Fibroblast of pulmonary artery (primary cell): ENCODE data around the gene UPF1.
"Not testable (repeated sequence)": the region's sequence is repeated elsewhere in the genome, so short reads cannot be mapped to it uniquely, and the experiment has no call there.

Experiments
- DNase-seq: peaks from one replicate; pipeline ENCODE4 v3.0.0-alpha.2; 2010; ENCODE audit warnings: low read depth
- H3K4me3 ChIP-seq: replicated peaks from 2 replicates; pipeline ENCODE4 v1.5.1; 2011; ENCODE audit warnings: low read depth, mild to moderate bottlenecking, control low read depth, low read length, moderate library complexity
- TF ChIP-seq, protein P1 (sequence below): IDR thresholded peaks from 2 replicates; pipeline ENCODE4 v1.5.1; 2011; ENCODE audit warnings: mild to moderate bottlenecking, control low read depth, low read length, inconsistent platforms; ENCODE audit errors: missing control alignments

Gene UPF1

DNA sequence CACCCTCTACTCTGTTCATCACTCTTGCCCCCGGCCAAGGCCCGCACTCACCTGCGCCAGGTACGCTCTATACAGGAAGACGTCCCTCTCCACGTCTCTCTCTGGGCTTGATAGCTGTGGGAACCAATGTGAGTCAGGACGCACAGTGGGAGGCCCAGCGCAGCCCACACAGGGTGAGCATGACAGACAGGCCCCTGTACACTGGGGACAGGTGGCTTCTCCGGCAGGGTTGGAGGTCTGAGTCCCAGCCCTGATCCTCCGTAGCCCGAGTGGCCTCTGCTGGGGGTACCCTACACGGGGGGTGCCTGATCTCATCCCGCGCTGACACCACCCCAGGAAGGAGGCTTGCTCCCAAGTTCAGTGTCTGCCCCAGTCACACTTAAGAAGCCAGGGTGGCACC lies 81.2 kb downstream of the UPF1 start:
- H3K4me3 ChIP-seq = no peak overlapping the region
- TF ChIP-seq, protein P1, sequence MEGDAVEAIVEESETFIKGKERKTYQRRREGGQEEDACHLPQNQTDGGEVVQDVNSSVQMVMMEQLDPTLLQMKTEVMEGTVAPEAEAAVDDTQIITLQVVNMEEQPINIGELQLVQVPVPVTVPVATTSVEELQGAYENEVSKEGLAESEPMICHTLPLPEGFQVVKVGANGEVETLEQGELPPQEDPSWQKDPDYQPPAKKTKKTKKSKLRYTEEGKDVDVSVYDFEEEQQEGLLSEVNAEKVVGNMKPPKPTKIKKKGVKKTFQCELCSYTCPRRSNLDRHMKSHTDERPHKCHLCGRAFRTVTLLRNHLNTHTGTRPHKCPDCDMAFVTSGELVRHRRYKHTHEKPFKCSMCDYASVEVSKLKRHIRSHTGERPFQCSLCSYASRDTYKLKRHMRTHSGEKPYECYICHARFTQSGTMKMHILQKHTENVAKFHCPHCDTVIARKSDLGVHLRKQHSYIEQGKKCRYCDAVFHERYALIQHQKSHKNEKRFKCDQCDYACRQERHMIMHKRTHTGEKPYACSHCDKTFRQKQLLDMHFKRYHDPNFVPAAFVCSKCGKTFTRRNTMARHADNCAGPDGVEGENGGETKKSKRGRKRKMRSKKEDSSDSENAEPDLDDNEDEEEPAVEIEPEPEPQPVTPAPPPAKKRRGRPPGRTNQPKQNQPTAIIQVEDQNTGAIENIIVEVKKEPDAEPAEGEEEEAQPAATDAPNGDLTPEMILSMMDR = no peak
- no peak for DNase-seq

DNA sequence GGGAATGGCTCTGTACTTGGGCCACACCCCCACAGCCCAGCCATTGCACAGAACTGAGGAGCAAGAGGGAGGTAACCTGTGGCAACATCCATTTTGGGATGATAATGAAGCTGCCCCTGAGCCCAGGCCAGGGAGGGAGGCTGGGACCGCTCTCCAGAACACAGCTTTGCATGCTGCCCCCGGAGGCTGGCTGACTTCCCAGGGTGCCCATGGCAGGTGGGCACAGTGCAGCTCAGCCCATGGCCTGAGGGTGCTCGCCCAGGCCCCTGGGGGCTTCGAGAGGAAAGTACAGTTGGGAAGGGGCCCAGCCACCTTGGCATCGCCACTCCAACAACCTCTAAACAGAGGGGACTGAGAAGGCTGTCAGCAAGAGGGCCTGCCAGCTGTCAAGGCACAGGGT lies 81.7 kb downstream of the UPF1 start:
- H3K4me3 ChIP-seq = no peak overlapping the region
- TF ChIP-seq, protein P1 = no peak
- DNase-seq = no peak

DNA sequence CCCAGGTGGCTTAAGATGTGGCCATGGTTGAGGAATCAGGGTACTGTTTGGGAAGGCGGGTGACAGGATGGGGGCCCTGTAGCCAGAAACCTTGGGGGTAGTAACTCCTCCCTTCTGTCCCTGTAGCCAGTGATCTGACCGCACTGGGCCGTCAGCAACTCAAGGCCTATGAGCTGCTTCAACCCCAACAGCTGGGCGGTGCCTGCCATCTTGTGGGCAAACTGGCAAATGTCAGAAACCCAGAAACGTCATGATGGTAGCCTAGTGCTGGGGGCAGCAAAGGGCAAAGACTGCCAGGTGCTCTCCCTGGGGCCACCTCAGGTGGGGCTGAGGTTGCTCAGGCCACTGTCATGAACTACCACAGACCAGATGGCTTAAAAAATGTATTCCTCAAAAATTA lies 83.9 kb downstream of the UPF1 start:
- DNase-seq = peak; percentile 56
- TF ChIP-seq, protein P1 = peak; percentile 29
- H3K4me3 ChIP-seq = no peak overlapping the region

DNA sequence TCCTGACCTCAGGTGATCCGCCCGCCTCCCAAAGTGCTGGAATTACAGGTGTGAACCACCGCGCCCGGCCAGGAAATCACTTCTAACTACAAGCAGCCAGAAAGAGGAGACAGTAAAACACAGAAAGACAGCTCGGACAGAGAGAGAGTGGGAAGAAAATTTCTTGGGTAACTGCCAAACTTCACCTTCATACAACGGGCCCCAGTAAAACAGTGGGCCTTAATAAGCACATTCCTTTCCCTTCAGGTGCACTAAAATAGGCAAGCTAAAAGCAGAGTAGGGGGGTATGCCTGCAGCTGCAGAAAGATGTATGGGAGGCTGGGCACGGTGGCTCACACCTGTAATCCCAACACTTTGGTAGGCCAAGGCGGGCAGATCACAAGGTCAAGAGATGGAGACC lies 85.8 kb downstream of the UPF1 start:
- H3K4me3 ChIP-seq, DNase-seq: not testable (repeated sequence)
